Activated T-helper 1 cell treated with anti-CD3 and anti-CD28 coated beads, Interleukin-12 subunit alpha, Interleukin-12 subunit beta, Interleukin-2, Interleukin-4 antibody, amounts not matched to agents 30 ng/mL and 10 ng/mL and 1 ng/mL, durations not matched to agents 14 hours and 24 hours and 36 hours (primary cell): ENCODE measurements around the gene PHTF1. TPM values are rescaled to one million over a fixed set of nuclear protein-coding genes. Genes with fewer than 3 reads are reported as not detected.

Source experiments
- DNase-seq: peaks from one replicate; pipeline ENCODE4 v3.0.0; 2021; ENCODE audit warnings: low spot score
- H3K27ac Mint-ChIP-seq: one replicate; pipeline ENCODE4 v1.8.0; 2021; ENCODE audit warnings: mild to moderate bottlenecking, mixed read lengths
- H3K27me3 Mint-ChIP-seq: one replicate; pipeline ENCODE4 v1.8.0; 2022; ENCODE audit warnings: mild to moderate bottlenecking, moderate library complexity, mixed read lengths; ENCODE audit not compliant: insufficient read depth
- H3K36me3 Mint-ChIP-seq: one replicate; pipeline ENCODE4 v1.8.0; 2021; ENCODE audit warnings: low read depth, mixed read lengths
- H3K4me1 Mint-ChIP-seq: one replicate; pipeline ENCODE4 v1.8.0; 2021; ENCODE audit warnings: low read depth, mixed read lengths
- H3K4me3 Mint-ChIP-seq: one replicate; pipeline ENCODE4 v1.8.0; 2021; ENCODE audit warnings: mild to moderate bottlenecking, moderate library complexity, mixed read lengths
- H3K9me3 Mint-ChIP-seq: one replicate; pipeline ENCODE4 v1.8.0; 2021; ENCODE audit warnings: mixed read lengths
- intact Hi-C: fragments of 100-400 bp; cut with micrococcal nuclease; formaldehyde crosslinking; loops from one replicate; pipeline ENCODE4 v1.15.1; 2024
- total RNA-seq: library from RNA; stranded (reverse); gene quantifications from 2 replicates; pipeline ENCODE4 v1.2.3, GENCODE V29; 2022

Gene PHTF1
- total RNA-seq, 1 donor from 2014 or later, result 14.7 TPM

DNA sequence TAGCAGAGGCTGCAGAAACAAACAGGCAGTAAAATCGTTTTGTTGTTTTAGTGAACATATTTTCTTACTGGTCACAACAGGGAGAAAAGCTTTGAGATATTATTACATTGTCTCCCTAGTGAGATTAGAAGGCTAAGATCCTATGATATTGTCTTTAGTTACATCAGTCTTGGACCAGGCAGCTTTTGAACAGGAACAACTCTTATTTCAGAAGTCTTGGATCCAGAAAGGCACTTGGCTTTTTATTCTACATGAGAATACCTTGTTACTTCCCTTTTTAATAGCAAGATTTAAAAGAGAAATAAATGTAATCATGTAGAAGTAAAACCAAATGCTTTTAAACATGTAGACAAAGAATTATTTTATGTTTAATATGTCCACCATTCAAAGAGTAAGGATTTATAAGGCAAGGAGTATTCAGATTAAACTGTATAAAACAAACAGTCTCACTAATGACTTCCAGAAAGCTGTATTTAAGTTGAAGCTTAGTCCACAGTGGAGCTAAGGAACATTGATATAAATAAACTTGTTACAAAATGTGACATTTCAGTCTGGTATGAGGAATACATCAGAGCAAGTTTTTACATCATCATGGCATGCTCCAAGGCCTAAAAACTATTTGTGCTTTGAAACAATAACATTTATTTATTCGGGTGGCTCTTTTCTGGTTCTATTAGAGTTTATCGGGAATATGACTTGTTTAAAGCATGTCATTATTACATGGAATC is 72.2 kb downstream of the PHTF1 start:
- Mint-ChIP-seq H3K36me3 (peaks cover 4% of the 10 kb centered on the region), H3K9me3 (no peaks in the 10 kb centered on the region), H3K4me1 (no peaks in the 10 kb centered on the region), H3K4me3 (no peak overlapping the region), H3K27ac (no peak overlapping the region), H3K27me3 (no peaks in the 10 kb centered on the region)
- DNase-seq, result no peak
- intact Hi-C loops, result no loop called here

DNA sequence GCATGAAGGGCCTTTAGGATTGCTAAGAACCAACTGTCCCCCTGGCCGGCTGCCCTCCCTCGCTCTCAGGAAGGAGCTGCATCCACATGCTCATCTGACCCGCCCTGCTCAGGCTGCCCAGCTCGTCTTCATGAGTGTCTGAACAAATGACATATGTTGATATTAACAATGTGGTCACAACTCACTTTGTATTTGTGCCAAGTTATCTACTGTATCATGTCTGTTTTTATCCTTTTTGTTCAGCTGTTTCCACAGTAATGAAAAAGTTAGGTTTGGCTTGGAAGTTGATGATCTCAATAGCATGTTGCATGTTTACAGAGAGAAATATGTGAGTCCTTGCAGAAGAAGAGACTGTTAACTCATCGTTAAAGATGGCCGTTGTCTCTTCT is 75.1 kb downstream of the PHTF1 start:
- Mint-ChIP-seq H3K36me3 (peaks cover 4% of the 10 kb centered on the region), H3K27me3 (no peaks in the 10 kb centered on the region), H3K9me3 (no peaks in the 10 kb centered on the region), H3K27ac (no peak overlapping the region), H3K4me3 (no peak overlapping the region), H3K4me1 (peaks cover 6% of the 10 kb centered on the region)
- intact Hi-C loops, result no loop called here
- DNase-seq, result no peak

GRCh38 chr1:113683384-113684152 is 75.7 kb downstream of the PHTF1 start:
- H3K9me3 Mint-ChIP-seq, result no peaks in the 10 kb centered on the region
- H3K27me3 Mint-ChIP-seq, result no peaks in the 10 kb centered on the region
- H3K4me1 Mint-ChIP-seq, result peaks cover 6% of the 10 kb centered on the region
- H3K36me3 Mint-ChIP-seq, result peaks cover 4% of the 10 kb centered on the region
- H3K27ac Mint-ChIP-seq, result no peak overlapping the region
- DNase-seq, result no peak
- intact Hi-C loops, result no loop called here
- no peak overlapping the region for H3K4me3 Mint-ChIP-seq

GRCh38 chr1:113681596-113682337 is 77.5 kb downstream of the PHTF1 start:
- intact Hi-C loops, result no loop called here
- H3K4me1 Mint-ChIP-seq, result peaks cover 6% of the 10 kb centered on the region
- H3K9me3 Mint-ChIP-seq, result no peaks in the 10 kb centered on the region
- DNase-seq, result no peak
- no peak overlapping the region for H3K27ac Mint-ChIP-seq
- H3K27me3 Mint-ChIP-seq, result no peaks in the 10 kb centered on the region
- peaks cover 4% of the 10 kb centered on the region for H3K36me3 Mint-ChIP-seq
- H3K4me3 Mint-ChIP-seq, result no peak overlapping the region

DNA sequence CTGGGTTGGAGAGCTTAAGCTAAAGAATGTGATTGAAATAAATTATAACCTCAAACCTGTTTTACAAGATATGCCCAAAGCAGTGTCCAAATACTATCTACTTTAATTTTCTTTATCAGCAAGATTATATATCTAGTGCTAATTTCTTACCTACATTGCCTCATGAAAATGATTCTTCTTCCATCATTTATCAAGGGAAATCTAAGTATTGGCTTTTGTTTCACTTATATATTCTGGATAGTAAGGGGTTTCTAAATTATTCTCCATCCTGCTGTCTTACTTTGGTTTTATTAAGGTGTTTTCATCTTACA is 81.2 kb downstream of the PHTF1 start:
- intact Hi-C loops, result loop anchor here (1.0 to 5.0 kb wide), 5 partner anchors 286 to 961 kb away; partner anchors contain the start of genes LRIG2 and MAGI3
- peaks cover 4% of the 10 kb centered on the region for H3K36me3 Mint-ChIP-seq
- no peaks in the 10 kb centered on the region for H3K27me3 Mint-ChIP-seq
- no peaks in the 10 kb centered on the region for H3K9me3 Mint-ChIP-seq
- peaks cover 6% of the 10 kb centered on the region for H3K4me1 Mint-ChIP-seq
- no peak for DNase-seq
- no peak overlapping the region for H3K4me3 Mint-ChIP-seq
- no peak overlapping the region for H3K27ac Mint-ChIP-seq

DNA sequence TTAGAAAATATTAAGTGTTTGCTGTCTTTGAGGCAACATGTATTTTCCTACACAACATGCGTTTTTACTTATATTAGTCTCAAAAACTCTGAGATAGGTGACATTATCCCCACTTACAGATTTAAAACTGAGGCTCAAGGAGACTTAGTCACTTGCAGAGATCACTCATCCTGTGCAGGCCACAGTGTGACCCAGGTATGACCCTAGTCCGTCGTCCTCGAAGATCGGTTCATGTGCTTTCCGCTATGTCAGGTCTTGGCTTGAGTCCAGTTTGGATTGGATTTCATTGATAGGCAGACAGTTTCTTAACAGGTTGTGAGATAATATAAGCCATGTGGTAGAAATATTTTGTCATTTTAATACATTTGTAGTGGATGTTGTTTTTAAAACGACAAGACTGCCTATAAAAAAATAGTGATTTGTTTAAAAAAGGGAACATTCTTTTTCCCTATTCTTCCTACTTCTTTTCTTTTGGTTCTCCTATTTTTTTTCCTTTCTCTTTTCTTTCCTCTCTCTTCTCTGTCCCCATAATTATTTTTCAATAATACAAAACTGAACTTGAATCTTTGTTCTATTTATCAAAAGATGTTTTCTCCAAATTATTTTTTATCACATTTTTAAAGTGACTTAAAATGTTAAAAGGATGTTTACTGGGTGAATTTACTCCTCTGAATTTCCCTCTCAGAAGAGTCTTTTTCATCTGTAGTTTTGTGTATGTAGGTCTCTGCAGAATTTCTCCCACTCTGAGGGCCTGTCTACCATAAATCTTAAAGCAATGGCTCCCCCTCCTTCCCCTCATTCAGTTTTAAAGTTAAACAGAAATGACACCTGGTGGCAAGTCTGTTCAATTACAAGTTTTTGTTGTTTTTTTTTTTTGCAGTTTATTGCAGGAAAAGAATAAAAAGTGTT is 81.8 kb downstream of the PHTF1 start:
- Mint-ChIP-seq H3K36me3 (no peaks in the 10 kb centered on the region), H3K27me3 (no peaks in the 10 kb centered on the region), H3K9me3 (no peaks in the 10 kb centered on the region), H3K27ac (no peak overlapping the region), H3K4me1 (peaks cover 6% of the 10 kb centered on the region), H3K4me3 (no peak overlapping the region)
- intact Hi-C loops, result loop anchor here (1.0 to 5.0 kb wide), 5 partner anchors 285 to 961 kb away; partner anchors contain the start of genes LRIG2 and MAGI3
- DNase-seq, result no peak

DNA sequence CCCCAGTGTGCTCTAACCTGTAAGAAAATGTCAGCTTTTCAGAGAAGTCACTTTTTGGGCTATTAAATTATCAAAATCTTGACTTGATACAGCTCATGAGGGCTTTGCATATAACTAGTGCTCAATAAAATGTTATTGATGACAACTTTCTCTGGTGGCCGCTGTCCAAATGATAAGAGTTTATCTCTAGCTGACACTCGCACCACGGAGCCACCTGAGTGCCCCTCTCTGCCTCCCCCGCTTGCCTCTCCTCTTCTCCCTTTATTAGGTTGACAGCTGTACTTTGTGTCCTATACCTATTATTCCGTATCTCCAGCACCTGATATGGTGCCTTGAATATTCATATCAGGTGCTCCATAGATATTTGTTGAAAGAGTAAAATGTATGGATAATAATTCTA is 82.8 kb downstream of the PHTF1 start:
- no peak overlapping the region for H3K4me3 Mint-ChIP-seq
- H3K36me3 Mint-ChIP-seq, result no peaks in the 10 kb centered on the region
- DNase-seq, result no peak
- intact Hi-C loops, result loop anchor here (5.0 kb wide), 1 partner anchor 284 kb away; the partner anchor contains the start of gene MAGI3
- H3K9me3 Mint-ChIP-seq, result no peaks in the 10 kb centered on the region
- no peaks in the 10 kb centered on the region for H3K27me3 Mint-ChIP-seq
- H3K27ac Mint-ChIP-seq, result no peak overlapping the region
- H3K4me1 Mint-ChIP-seq, result peaks cover 6% of the 10 kb centered on the region

- H3K27ac Mint-ChIP-seq, result no peak overlapping the region
Observed at GRCh38 chr1:113675302-113675701, 84.0 kb downstream of the PHTF1 start.

DNA sequence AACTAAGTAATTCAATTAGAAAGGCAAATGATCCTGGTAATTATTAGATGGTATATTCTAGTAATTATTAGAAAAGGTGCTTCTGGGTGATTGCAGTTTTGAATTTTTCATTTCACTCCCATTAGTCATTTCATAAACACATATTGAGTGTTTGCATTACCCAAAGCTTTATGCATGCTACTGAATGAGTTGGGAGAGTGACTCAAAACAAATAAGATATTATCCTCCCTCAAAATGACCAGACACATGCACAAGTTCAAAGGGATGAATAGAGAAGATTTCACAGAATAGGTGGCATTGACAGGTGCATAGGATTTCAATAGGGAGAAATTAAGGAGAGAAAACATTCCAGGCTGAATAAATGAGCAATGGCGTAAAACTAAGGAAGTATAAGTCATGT is 84.7 kb downstream of the PHTF1 start:
- intact Hi-C loops, result no loop called here
- Mint-ChIP-seq H3K27me3 (no peaks in the 10 kb centered on the region), H3K9me3 (no peaks in the 10 kb centered on the region), H3K36me3 (no peaks in the 10 kb centered on the region), H3K4me1 (no peaks in the 10 kb centered on the region), H3K27ac (no peak overlapping the region), H3K4me3 (no peak overlapping the region)
- no peak for DNase-seq

More at GRCh38 chr1:113675302-113675701, 84.0 kb downstream of the PHTF1 start:
- DNase-seq, result no peak
- Mint-ChIP-seq H3K36me3 (no peaks in the 10 kb centered on the region), H3K4me3 (no peak overlapping the region), H3K9me3 (no peaks in the 10 kb centered on the region), H3K4me1 (no peaks in the 10 kb centered on the region), H3K27me3 (no peaks in the 10 kb centered on the region)
- intact Hi-C loops, result loop anchor here (5.0 kb wide), 1 partner anchor 283 kb away; the partner anchor contains the start of gene MAGI3

DNA sequence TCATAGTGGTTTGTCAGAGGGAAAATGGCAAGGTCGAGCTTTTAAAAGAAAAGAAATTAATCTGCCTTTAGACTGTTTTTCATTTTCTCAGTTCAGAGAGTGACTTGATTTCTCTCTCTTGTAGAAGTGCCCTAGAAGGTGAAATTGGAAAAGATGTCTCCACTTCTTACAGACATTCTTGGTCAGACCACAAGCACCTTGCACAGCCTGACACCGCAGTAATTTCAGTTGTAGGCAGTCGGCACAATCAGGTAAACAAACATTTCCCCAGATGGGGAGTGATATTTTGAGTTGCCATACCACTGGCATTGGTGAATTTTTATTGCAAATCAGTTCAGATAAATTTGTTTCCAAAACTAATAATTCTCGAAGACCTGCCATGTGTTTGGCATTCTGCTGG is 86.8 kb downstream of the PHTF1 start:
- H3K27ac Mint-ChIP-seq, result no peak overlapping the region
- H3K4me3 Mint-ChIP-seq, result no peak overlapping the region
- H3K27me3 Mint-ChIP-seq, result no peaks in the 10 kb centered on the region
- no peak for DNase-seq
- no peaks in the 10 kb centered on the region for H3K9me3 Mint-ChIP-seq
- H3K36me3 Mint-ChIP-seq, result no peaks in the 10 kb centered on the region
- H3K4me1 Mint-ChIP-seq, result no peaks in the 10 kb centered on the region
- intact Hi-C loops, result no loop called here

GRCh38 chr1:113670650-113671049 is 88.6 kb downstream of the PHTF1 start:
- intact Hi-C loops, result no loop called here
- Mint-ChIP-seq H3K27me3 (no peaks in the 10 kb centered on the region), H3K4me3 (no peak overlapping the region), H3K4me1 (no peaks in the 10 kb centered on the region), H3K36me3 (no peaks in the 10 kb centered on the region), H3K9me3 (no peaks in the 10 kb centered on the region), H3K27ac (no peak overlapping the region)
- DNase-seq, result no peak

DNA sequence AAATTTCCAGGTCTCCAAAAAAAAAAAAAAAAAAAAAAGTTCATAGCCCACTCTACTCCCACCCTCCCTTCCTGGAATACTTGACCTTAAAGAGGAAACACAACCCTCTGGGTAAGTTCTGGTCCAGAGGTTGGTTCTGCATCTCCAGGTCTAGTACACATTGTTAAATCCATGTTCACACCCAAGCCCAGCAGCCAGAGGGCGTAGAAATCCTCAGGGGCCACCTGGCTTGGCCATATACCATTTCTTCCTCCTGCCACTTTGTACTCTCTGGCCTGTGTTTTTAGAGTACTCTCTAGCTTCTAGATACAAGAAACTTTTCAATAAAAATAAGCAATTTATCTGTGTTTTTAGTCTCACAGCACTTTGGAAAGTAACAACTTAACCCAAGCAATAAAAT is 89.3 kb downstream of the PHTF1 start:
- H3K9me3 Mint-ChIP-seq, result no peaks in the 10 kb centered on the region
- H3K4me1 Mint-ChIP-seq, result no peaks in the 10 kb centered on the region
- no peak for DNase-seq
- no peaks in the 10 kb centered on the region for H3K27me3 Mint-ChIP-seq
- no peak overlapping the region for H3K4me3 Mint-ChIP-seq
- H3K27ac Mint-ChIP-seq, result no peak overlapping the region
- no peaks in the 10 kb centered on the region for H3K36me3 Mint-ChIP-seq
- intact Hi-C loops, result no loop called here
